ENCODE data around the gene SDK2.

Gene SDK2

DNA sequence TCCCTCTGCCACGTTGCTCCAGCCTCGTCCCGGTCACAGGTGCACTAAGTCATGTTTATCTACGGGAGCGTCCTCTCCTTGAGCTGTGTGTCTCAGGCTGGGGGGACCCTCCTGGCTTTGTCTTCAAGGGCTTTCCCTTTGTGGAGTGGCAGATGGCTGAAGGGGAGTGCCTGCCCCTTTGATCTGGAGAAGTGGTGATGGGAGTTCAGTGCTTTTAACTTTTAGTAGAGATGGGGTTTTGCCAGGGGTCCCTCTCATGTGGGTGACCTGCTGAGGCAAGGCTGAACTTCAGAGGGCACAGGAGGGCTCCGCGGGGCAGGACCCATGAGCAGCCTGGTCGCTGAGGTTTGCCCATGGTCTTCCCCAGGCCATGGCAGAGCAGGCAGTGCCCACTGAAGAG lies 259.3 kb downstream of the SDK2 start:
- Histone ChIP-seq H3K4me1 (ENCODE audit: control insufficient read depth, insufficient read depth, low read length) (no peaks in the 10 kb centered on the region), H3K36me3 (ENCODE audit: control insufficient read depth in 2 of 2, insufficient read depth in 1 of 2, low read length in 2 of 2) (peaks cover 0 to 12% of the 10 kb centered on the region in 2 experiments; a peak in 1 of 3 replicates), H3K27ac (ENCODE audit: extremely low read depth, low read depth, low read length) (no peak overlapping the region), H3K4me3 (ENCODE audit: low read depth, low read length) (no peak overlapping the region), H3K9me3 (ENCODE audit: control insufficient read depth, insufficient read depth, low read depth, low read length) (no peaks in the 10 kb centered on the region)
- POLR2A ChIA-PET = no interaction called here
- TF ChIP-seq ZNF223 (tag by site-specific recombination; IDR thresholded peaks at IDR 0.05) (no peak), ZNF19 (tag by site-specific recombination; IDR thresholded peaks at IDR 0.05; ENCODE audit: low read depth) (no peak), TCF7L2 (IDR thresholded peaks at IDR 0.05; ENCODE audit: borderline replicate concordance, low read depth, low read length) (no peak), SALL2 (tag by site-specific recombination; IDR thresholded peaks at IDR 0.05; ENCODE audit: borderline replicate concordance) (no peak), EGR2 (tag by site-specific recombination; IDR thresholded peaks at IDR 0.05; ENCODE audit: low read depth) (no peak), ZBTB17 (tag by site-specific recombination; IDR thresholded peaks at IDR 0.05) (no peak), ZNF660 (tag by site-specific recombination; IDR thresholded peaks at IDR 0.05) (no peak), ZNF48 (tag by site-specific recombination; IDR thresholded peaks at IDR 0.05) (no peak), ZNF621 (tag by site-specific recombination; IDR thresholded peaks at IDR 0.05) (no peak)
- TF ChIP-seq, protein P1, sequence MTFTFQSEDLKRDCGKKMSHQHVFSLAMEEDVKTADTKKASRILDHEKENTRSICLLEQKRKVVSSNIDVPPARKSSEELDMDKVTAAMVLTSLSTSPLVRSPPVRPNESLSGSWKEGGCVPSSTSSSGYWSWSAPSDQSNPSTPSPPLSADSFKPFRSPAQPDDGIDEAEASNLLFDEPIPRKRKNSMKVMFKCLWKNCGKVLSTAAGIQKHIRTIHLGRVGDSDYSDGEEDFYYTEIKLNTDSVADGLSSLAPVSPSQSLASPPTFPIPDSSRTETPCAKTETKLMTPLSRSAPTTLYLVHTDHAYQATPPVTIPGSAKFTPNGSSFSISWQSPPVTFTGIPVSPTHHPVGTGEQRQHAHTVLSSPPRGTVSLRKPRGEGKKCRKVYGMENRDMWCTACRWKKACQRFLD (tag by site-specific recombination; IDR thresholded peaks at IDR 0.05) = no peak
- TF ChIP-seq, protein P2, sequence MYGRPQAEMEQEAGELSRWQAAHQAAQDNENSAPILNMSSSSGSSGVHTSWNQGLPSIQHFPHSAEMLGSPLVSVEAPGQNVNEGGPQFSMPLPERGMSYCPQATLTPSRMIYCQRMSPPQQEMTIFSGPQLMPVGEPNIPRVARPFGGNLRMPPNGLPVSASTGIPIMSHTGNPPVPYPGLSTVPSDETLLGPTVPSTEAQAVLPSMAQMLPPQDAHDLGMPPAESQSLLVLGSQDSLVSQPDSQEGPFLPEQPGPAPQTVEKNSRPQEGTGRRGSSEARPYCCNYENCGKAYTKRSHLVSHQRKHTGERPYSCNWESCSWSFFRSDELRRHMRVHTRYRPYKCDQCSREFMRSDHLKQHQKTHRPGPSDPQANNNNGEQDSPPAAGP (tag by site-specific recombination; IDR thresholded peaks at IDR 0.05) = no peak
- CTCF ChIA-PET = no interaction called here

DNA sequence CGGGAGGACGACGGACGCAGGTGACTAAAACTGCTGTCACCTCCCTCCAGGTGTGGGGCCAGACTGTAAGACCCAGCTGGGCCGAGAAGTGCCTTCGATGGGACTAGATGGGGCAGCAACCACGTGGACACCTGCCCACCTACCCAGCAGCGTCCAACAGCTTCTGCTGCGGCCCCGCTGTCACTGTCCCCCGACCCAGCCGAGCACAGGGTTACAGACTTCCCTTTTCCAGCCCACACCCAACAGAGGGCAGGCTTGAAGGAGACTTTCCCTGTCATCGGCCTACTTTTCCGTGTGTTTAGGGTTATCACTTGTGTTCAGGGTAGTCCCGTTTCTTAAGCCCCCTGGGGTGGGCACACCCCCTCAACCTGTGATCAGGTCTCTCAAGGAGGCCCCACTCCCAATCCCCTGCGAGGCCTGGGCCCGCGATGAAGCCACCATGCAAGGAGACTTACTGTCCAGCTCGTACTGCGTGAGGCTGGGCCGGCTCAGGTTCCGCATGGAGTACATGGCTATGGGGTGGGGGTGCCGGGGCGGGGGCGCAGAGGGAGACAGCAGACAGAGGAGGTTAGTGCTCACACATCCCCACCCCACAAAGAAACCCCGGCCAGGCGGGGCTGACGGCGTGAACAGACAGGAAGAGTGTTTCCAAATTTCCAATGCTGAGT lies 263.7 kb downstream of the SDK2 start:
- peaks cover 0 to 17% of the 10 kb centered on the region in 2 experiments; a peak in 2 of 3 replicates for H3K36me3 ChIP-seq (ENCODE audit: control insufficient read depth in 2 of 2, insufficient read depth in 1 of 2, low read length in 2 of 2)
- ChIA-PET POLR2A (no interaction called here), CTCF (interaction anchor here (0.6 to 2.3 kb wide), 5 partner anchors 9 to 235 kb away, joined by 3 to 8 read pairs (median 4); no protein-coding TSS in a partner anchor)

DNA sequence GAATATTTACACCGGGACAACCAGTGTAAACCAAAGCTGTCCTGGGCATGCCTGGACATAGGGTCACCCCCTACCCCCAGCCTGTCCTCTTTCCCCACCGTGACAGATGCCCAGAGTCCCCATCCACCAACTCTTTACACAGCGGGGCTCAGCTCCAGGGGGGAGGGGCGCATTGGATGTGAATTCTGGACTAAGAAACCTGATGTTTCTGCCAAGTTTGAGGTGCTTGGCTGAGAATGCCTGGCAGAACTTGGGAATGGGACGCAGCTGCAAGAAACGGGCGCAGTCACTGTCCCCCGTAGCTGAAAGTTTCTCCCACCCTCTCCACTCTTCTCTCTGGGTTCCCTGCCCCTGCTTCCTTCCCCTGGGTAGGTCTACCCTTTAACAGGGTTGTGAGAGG lies 264.4 kb downstream of the SDK2 start:
- ChIA-PET POLR2A (no interaction called here), CTCF (interaction anchor here (0.7 to 2.3 kb wide), 3 partner anchors 10 to 193 kb away, joined by 3 to 8 read pairs (median 4); no protein-coding TSS in a partner anchor)
- no peak for TF ChIP-seq ZBTB48 (tag by site-specific recombination; IDR thresholded peaks at IDR 0.05)
- no peaks in the 10 kb centered on the region for H3K9me3 ChIP-seq (ENCODE audit: control insufficient read depth, insufficient read depth, low read depth, low read length)
- peaks cover 0 to 9% of the 10 kb centered on the region in 2 experiments; a peak in 2 of 3 replicates for H3K36me3 ChIP-seq (ENCODE audit: control insufficient read depth in 2 of 2, insufficient read depth in 1 of 2, low read length in 2 of 2)
- H3K4me1 ChIP-seq (ENCODE audit: control insufficient read depth, insufficient read depth, low read length) = no peaks in the 10 kb centered on the region
- H3K27ac ChIP-seq (ENCODE audit: extremely low read depth, low read depth, low read length) = no peak overlapping the region
- H3K4me3 ChIP-seq (ENCODE audit: low read depth, low read length) = no peak overlapping the region

More for the DNA sequence above, 263.7 kb downstream of the SDK2 start:
- Histone ChIP-seq H3K27ac (ENCODE audit: extremely low read depth, low read depth, low read length) (no peak overlapping the region), H3K4me1 (ENCODE audit: control insufficient read depth, insufficient read depth, low read length) (no peaks in the 10 kb centered on the region), H3K9me3 (ENCODE audit: control insufficient read depth, insufficient read depth, low read depth, low read length) (no peaks in the 10 kb centered on the region), H3K4me3 (ENCODE audit: low read depth, low read length) (no peak overlapping the region)
- TF ChIP-seq ZXDB (tag by site-specific recombination; IDR thresholded peaks at IDR 0.05) = no peak
- TF ChIP-seq, protein P3, sequence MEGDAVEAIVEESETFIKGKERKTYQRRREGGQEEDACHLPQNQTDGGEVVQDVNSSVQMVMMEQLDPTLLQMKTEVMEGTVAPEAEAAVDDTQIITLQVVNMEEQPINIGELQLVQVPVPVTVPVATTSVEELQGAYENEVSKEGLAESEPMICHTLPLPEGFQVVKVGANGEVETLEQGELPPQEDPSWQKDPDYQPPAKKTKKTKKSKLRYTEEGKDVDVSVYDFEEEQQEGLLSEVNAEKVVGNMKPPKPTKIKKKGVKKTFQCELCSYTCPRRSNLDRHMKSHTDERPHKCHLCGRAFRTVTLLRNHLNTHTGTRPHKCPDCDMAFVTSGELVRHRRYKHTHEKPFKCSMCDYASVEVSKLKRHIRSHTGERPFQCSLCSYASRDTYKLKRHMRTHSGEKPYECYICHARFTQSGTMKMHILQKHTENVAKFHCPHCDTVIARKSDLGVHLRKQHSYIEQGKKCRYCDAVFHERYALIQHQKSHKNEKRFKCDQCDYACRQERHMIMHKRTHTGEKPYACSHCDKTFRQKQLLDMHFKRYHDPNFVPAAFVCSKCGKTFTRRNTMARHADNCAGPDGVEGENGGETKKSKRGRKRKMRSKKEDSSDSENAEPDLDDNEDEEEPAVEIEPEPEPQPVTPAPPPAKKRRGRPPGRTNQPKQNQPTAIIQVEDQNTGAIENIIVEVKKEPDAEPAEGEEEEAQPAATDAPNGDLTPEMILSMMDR (tag by site-specific recombination; IDR thresholded peaks at IDR 0.05) = no peak
- no peak for TF ChIP-seq HOXD13 (CRISPR knock-in tag; IDR thresholded peaks at IDR 0.05; ENCODE audit: borderline replicate concordance)
- no peak for TF ChIP-seq ZNF544 (tag by site-specific recombination; IDR thresholded peaks at IDR 0.05)
